ENCODE measurements around the gene TMEM150B. TPM values are rescaled to one million over a fixed set of nuclear protein-coding genes. Genes with fewer than 3 reads are reported as not detected.

TMEM150B gene
- total RNA-seq, 2 experiments from 2014 or later = 0.26 TPM; not detected in 1

- DNase-seq (no peak), ATAC-seq (no peak)
- no peaks in the 10 kb centered on the region for H3K9me3 Mint-ChIP-seq (ENCODE audit: insufficient read depth)
- peaks cover 42% of the 10 kb centered on the region for H3K27me3 Mint-ChIP-seq (ENCODE audit: low read depth)
- ChIA-PET CTCF (no interaction called here), POLR2A (interaction anchor here (2.8 kb wide), 1 partner anchor 14 kb away, joined by 16 read pairs; the partner anchor contains the start of gene KMT5C)
- no peaks in the 10 kb centered on the region for H3K36me3 Mint-ChIP-seq (ENCODE audit: low read depth)
- peaks cover 37% of the 10 kb centered on the region for H3K4me1 Mint-ChIP-seq (ENCODE audit: low read depth)
- H3K27ac Mint-ChIP-seq = no peak overlapping the region
- peak overlapping the region; percentile 67 for H3K4me3 Mint-ChIP-seq
Measured at GRCh38 chr19:55353356-55353802, 28.2 kb upstream of the TMEM150B start.

- Mint-ChIP-seq H3K9me3 (ENCODE audit: insufficient read depth) (no peaks in the 10 kb centered on the region), H3K4me1 (ENCODE audit: low read depth) (peaks cover 37% of the 10 kb centered on the region), H3K4me3 (no peak overlapping the region), H3K36me3 (ENCODE audit: low read depth) (no peaks in the 10 kb centered on the region), H3K27ac (peak overlapping the region; percentile 55), H3K27me3 (ENCODE audit: low read depth) (peaks cover 42% of the 10 kb centered on the region)
- no peak for ATAC-seq
- ChIA-PET CTCF (interaction anchor here (0.8 kb wide), 1 partner anchor 13 kb away, joined by 5 read pairs; the partner anchor contains the start of gene KMT5C), POLR2A (interaction anchor here (2.8 kb wide), 1 partner anchor 13 kb away, joined by 16 read pairs; the partner anchor contains the start of gene KMT5C)
- DNase-seq = no peak
Measured at GRCh38 chr19:55352549-55353145, 27.5 kb upstream of the TMEM150B start.

- CTCF ChIA-PET = interaction anchor here (0.8 kb wide), 1 partner anchor 13 kb away, joined by 5 read pairs; the partner anchor contains the start of gene KMT5C
- H3K4me3 Mint-ChIP-seq = no peak overlapping the region
- H3K27ac Mint-ChIP-seq = no peak overlapping the region
Measured at GRCh38 chr19:55352040-55352439, 26.9 kb upstream of the TMEM150B start.

GRCh38 chr19:55350620-55351315 is 25.6 kb upstream of the TMEM150B start:
- ATAC-seq = no peak
- no peak for DNase-seq
- no peaks in the 10 kb centered on the region for H3K36me3 Mint-ChIP-seq (ENCODE audit: low read depth)
- H3K9me3 Mint-ChIP-seq (ENCODE audit: insufficient read depth) = no peaks in the 10 kb centered on the region
- no peak overlapping the region for H3K27ac Mint-ChIP-seq
- POLR2A ChIA-PET = interaction anchor here (0.8 kb wide), 1 partner anchor 11 kb away, joined by 3 read pairs; the partner anchor contains the start of gene KMT5C
- peaks cover 36% of the 10 kb centered on the region for H3K27me3 Mint-ChIP-seq (ENCODE audit: low read depth)
- peaks cover 37% of the 10 kb centered on the region for H3K4me1 Mint-ChIP-seq (ENCODE audit: low read depth)
- CTCF ChIA-PET = interaction anchor here (0.9 kb wide), 1 partner anchor 153 kb away, joined by 3 read pairs; no protein-coding TSS in a partner anchor
- H3K4me3 Mint-ChIP-seq = no peak overlapping the region

More at GRCh38 chr19:55352040-55352439, 26.9 kb upstream of the TMEM150B start:
- Mint-ChIP-seq H3K4me1 (ENCODE audit: low read depth) (peaks cover 37% of the 10 kb centered on the region), H3K9me3 (ENCODE audit: insufficient read depth) (no peaks in the 10 kb centered on the region), H3K27me3 (ENCODE audit: low read depth) (peaks cover 37% of the 10 kb centered on the region), H3K36me3 (ENCODE audit: low read depth) (no peaks in the 10 kb centered on the region)
- DNase-seq (peak; percentile 38), ATAC-seq (no peak)
- POLR2A ChIA-PET = interaction anchor here (2.8 kb wide), 1 partner anchor 13 kb away, joined by 16 read pairs; the partner anchor contains the start of gene KMT5C

- H3K4me3 Mint-ChIP-seq = no peak overlapping the region
- H3K36me3 Mint-ChIP-seq (ENCODE audit: low read depth) = peaks cover 3% of the 10 kb centered on the region
- no peak for DNase-seq
- H3K9me3 Mint-ChIP-seq (ENCODE audit: insufficient read depth) = no peaks in the 10 kb centered on the region
- no peak for ATAC-seq
- H3K4me1 Mint-ChIP-seq (ENCODE audit: low read depth) = peaks cover 32% of the 10 kb centered on the region
- H3K27ac Mint-ChIP-seq = no peak overlapping the region
- POLR2A ChIA-PET = interaction anchor here (0.8 to 1.6 kb wide), 3 partner anchors 9 to 89 kb away, joined by 3 to 10 read pairs (median 6); partner anchors contain the start of gene KMT5C
- H3K27me3 Mint-ChIP-seq (ENCODE audit: low read depth) = peaks cover 24% of the 10 kb centered on the region
- CTCF ChIA-PET = no interaction called here
Measured at GRCh38 chr19:55348317-55349034, 23.3 kb upstream of the TMEM150B start.

- ChIA-PET POLR2A (interaction anchor here (0.8 to 1.6 kb wide), 3 partner anchors 8 to 88 kb away, joined by 4 to 6 read pairs (median 4); no protein-coding TSS in a partner anchor), CTCF (no interaction called here)
- H3K27ac Mint-ChIP-seq = no peak overlapping the region
- peaks cover 7% of the 10 kb centered on the region for H3K36me3 Mint-ChIP-seq (ENCODE audit: low read depth)
- no peaks in the 10 kb centered on the region for H3K9me3 Mint-ChIP-seq (ENCODE audit: insufficient read depth)
- DNase-seq (no peak), ATAC-seq (no peak)
- H3K4me3 Mint-ChIP-seq = no peak overlapping the region
- H3K4me1 Mint-ChIP-seq (ENCODE audit: low read depth) = peaks cover 22% of the 10 kb centered on the region
- peaks cover 15% of the 10 kb centered on the region for H3K27me3 Mint-ChIP-seq (ENCODE audit: low read depth)
Measured at GRCh38 chr19:55347442-55348009, 22.4 kb upstream of the TMEM150B start.

GRCh38 chr19:55346725-55347441 is 21.7 kb upstream of the TMEM150B start:
- ATAC-seq (no peak), DNase-seq (no peak)
- peaks cover 7% of the 10 kb centered on the region for H3K36me3 Mint-ChIP-seq (ENCODE audit: low read depth)
- H3K27ac Mint-ChIP-seq = no peak overlapping the region
- peaks cover 10% of the 10 kb centered on the region for H3K27me3 Mint-ChIP-seq (ENCODE audit: low read depth)
- peaks cover 16% of the 10 kb centered on the region for H3K4me1 Mint-ChIP-seq (ENCODE audit: low read depth)
- ChIA-PET CTCF (interaction anchor here (1.5 kb wide), 1 partner anchor 45 kb away, joined by 3 read pairs; no protein-coding TSS in a partner anchor), POLR2A (interaction anchor here (0.8 to 1.6 kb wide), 4 partner anchors 8 to 87 kb away, joined by 4 to 6 read pairs (median 4); no protein-coding TSS in a partner anchor)
- H3K4me3 Mint-ChIP-seq = no peak overlapping the region
- H3K9me3 Mint-ChIP-seq (ENCODE audit: insufficient read depth) = no peaks in the 10 kb centered on the region

- Mint-ChIP-seq H3K27me3 (ENCODE audit: low read depth) (peaks cover 2% of the 10 kb centered on the region), H3K4me3 (no peak overlapping the region), H3K36me3 (ENCODE audit: low read depth) (peaks cover 8% of the 10 kb centered on the region), H3K9me3 (ENCODE audit: insufficient read depth) (no peaks in the 10 kb centered on the region), H3K4me1 (ENCODE audit: low read depth) (peaks cover 13% of the 10 kb centered on the region), H3K27ac (no peak overlapping the region)
- DNase-seq = no peak
- no peak for ATAC-seq
- CTCF ChIA-PET = interaction anchor here (1.5 kb wide), 1 partner anchor 45 kb away, joined by 3 read pairs; no protein-coding TSS in a partner anchor
- POLR2A ChIA-PET = interaction anchor here (1.3 to 1.4 kb wide), 2 partner anchors 37 to 44 kb away, joined by 4 to 5 read pairs; no protein-coding TSS in a partner anchor
Measured at GRCh38 chr19:55345818-55346724, 20.9 kb upstream of the TMEM150B start.

GRCh38 chr19:55345101-55345817 is 20.1 kb upstream of the TMEM150B start:
- Mint-ChIP-seq H3K27me3 (ENCODE audit: low read depth) (no peaks in the 10 kb centered on the region), H3K27ac (no peak overlapping the region), H3K4me3 (no peak overlapping the region), H3K4me1 (ENCODE audit: low read depth) (peaks cover 8% of the 10 kb centered on the region), H3K36me3 (ENCODE audit: low read depth) (peaks cover 8% of the 10 kb centered on the region), H3K9me3 (ENCODE audit: insufficient read depth) (no peaks in the 10 kb centered on the region)
- no peak for DNase-seq
- CTCF ChIA-PET = interaction anchor here (1.5 kb wide), 1 partner anchor 44 kb away, joined by 3 read pairs; no protein-coding TSS in a partner anchor
- no peak for ATAC-seq
- POLR2A ChIA-PET = no interaction called here
